GM19023 (cell line): ENCODE results near the gene NMS.

ENCODE experiments used
- ATAC-seq: cut with Tn5 transposase; IDR thresholded peaks from one replicate; pipeline ENCODE4 v1.9.1; 2021; ENCODE audit warnings: mild to moderate bottlenecking, moderate library complexity; ENCODE audit not compliant: unreplicated experiment

NMS gene

GRCh38 chr2:100483895-100484294, 13.6 kb downstream of the NMS start:
- ATAC-seq, result no peak

- no peak for ATAC-seq
Measured at GRCh38 chr2:100484390-100484789, 14.1 kb downstream of the NMS start.

- no peak for ATAC-seq
Measured at GRCh38 chr2:100485396-100485795, 15.1 kb downstream of the NMS start.

DNA sequence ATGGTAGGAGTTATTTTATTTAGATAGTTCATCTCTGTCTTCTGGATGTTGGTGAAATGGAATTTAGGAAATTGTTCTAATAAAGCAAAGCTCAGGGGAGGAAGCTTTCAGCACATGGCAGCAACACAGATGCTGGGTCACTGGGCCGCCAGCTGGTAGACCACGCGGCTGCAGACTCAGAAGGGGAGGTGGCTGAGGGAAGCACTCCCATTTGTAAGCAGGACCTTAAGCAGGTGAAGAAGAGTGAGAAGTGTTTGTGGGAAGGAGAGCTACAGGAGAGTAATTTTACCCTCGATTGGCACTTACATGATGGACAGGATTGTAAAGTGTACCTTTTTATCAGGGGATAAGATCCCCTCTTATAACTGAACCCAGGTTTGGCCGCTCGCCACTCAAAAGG, 24.4 kb downstream of the NMS start:
- no peak for ATAC-seq

DNA sequence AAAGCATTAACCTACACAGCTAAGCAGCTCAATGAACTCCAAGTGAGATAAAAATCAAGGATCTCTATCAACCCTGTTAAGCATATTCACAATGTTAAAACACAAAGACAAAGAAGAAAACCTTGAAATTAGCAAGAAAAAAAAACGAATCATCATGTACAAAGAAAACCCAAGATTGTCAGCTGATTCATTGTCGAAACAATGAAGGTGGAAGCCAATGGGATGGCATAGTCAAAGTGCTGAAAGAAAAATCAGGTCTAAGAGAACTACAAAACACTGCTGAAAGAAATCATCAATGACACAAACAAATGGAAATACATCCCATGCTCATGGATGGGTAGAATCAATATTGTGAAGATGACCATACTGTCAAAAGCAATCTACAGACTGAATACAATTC, 32.5 kb downstream of the NMS start:
- no peak for ATAC-seq

DNA sequence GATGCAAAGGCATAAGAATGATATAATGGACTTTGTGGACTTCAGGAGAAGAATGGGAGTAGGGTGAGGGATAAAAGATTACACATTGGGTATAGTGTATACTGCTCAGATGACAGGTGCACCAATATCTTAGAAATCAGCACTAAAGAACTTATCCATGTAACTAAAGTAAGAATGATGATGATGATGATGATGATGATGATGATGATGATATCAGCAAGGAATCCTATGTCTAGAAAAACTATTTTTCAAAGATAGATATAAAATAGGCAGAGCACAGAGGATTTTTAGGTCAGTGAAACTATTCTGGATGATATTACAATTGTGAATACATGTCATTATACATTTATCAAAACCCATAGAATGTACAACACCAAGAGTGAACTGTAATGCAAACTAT, 34.3 kb downstream of the NMS start:
- ATAC-seq, result no peak

DNA sequence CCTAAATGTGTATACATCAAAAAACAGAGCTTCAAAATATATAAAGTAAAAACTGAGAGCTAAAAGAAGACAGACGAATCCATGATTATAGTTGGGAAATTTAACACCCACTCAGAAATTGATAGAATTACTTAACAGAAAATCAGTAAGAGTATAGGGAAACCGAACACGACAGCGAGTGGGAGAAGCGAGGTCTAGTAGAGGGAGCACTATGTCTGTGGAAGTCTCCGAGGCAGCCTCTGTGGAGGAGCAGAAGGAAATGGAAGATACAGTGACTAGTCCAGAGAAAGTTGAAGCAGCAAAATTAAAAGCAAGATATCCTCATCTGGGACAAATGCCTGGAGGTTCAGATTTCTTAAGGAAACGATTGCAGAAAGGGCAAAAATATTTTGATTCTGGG, 38.8 kb downstream of the NMS start:
- no peak for ATAC-seq

- no peak for ATAC-seq
Measured at GRCh38 chr2:100513650-100514049, 43.4 kb downstream of the NMS start.

GRCh38 chr2:100517556-100517955, 47.3 kb downstream of the NMS start:
- no peak for ATAC-seq

GRCh38 chr2:100518801-100519200, 48.5 kb downstream of the NMS start:
- ATAC-seq, result no peak

GRCh38 chr2:100520224-100520623, 49.9 kb downstream of the NMS start:
- no peak for ATAC-seq

GRCh38 chr2:100522430-100522829, 52.1 kb downstream of the NMS start:
- ATAC-seq, result no peak

GRCh38 chr2:100524331-100524730, 54.0 kb downstream of the NMS start:
- no peak for ATAC-seq

GRCh38 chr2:100526868-100527267, 56.6 kb downstream of the NMS start:
- ATAC-seq, result no peak

DNA sequence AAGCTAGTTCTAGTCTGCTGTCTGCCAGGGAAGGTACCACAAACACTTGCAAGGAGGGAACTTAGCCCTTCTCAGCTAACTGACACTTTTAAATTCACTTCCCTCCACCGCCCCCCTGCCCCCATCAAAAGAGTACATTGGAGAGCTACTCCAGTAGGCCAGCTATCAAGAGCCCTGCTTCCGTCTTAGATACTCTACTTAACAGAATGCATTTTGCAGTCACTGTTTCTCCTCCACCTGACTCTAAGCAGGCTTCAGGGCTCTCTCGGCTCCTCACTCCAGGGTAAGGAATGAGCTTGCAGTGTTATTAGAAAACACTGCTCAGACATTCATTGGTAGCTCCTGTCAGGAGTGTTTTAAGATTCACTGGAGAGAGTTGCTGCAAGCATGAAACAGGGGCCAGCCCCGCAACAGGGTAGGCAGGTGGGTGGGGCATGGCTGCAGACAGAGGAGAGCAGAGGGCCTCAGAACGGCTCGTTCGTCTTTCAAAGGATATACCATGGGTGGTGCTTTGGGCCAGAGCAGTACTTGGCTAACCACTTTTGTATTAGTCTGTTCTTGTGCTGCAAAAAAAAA, 57.2 kb downstream of the NMS start:
- no peak for ATAC-seq

DNA sequence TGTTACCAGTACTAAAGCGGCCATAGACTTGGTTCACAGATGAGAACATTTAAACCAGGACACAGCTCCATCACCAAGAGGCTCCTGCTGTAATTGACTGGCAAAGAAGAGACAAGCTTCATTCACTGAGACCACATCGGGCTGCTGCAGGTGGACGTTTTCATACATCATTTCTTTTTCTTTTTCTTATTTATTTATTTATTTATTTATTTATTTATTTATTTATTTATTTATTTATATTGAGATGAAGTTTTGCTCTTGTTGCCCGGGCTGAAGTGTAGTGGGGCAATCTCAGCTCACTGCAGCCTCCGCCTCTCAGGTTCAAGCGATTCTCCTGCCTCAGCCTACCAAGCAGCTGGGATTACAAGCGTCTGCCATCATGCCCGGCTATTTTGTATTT, 58.9 kb downstream of the NMS start:
- ATAC-seq, result no peak

DNA sequence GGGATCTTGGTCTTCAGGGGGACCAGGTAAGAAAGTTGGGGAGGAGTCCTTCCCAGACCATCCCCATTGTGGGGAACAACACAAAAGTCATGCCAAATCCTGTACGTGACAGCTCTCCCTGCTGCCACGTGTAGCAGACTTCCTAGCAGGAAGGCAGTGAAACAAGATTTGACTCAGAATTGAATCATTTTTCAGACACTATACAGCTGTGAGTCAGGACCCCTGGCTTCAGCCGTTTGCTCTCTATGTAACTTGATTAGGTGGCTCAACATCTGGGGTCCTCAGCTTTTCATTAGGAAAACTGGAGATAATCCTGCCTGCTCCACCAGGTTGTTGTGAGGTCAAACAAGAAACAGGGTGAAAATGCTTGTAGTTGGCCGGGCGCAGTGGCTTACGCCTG, 59.6 kb downstream of the NMS start:
- no peak for ATAC-seq
